Brain microvascular endothelial cell (primary cell): ENCODE measurements around the gene EEF1A1.
"Not testable (repeated sequence)": the region's sequence is repeated elsewhere in the genome, so short reads cannot be mapped to it uniquely, and the experiment has no call there.

Experiments
- DNase-seq: peaks from one replicate; pipeline ENCODE4 v3.0.0-alpha.2; 2020
- H3K27ac ChIP-seq: fragments of 250-450 bp; sonication (Bioruptor Pico); 2 replicates; pipeline ENCODE4 v1.5.1; 2020; ENCODE audit warnings: mild to moderate bottlenecking, moderate library complexity
- H3K27me3 ChIP-seq: fragments of 250-450 bp; sonication (Bioruptor Pico); replicated peaks from 2 replicates; pipeline ENCODE4 v1.5.1; 2020; ENCODE audit warnings: mild to moderate bottlenecking
- H3K36me3 ChIP-seq: fragments of 250-450 bp; sonication (Bioruptor Pico); replicated peaks from 2 replicates; pipeline ENCODE4 v1.5.1; 2020; ENCODE audit warnings: mild to moderate bottlenecking
- H3K4me3 ChIP-seq: 2 replicates; pipeline ENCODE4 v1.5.1; 2011; ENCODE audit warnings: low read depth, mild to moderate bottlenecking, control low read depth, low read length, moderate library complexity
- in situ Hi-C: cut with HindIII; loops from 2 replicates; pipeline ENCODE4 v1.10.0; 2017; ENCODE audit warnings: low sequenced_read_pairs, low pct_ligation_motif_present
- TF ChIP-seq, protein P1 (sequence below): IDR thresholded peaks from 2 replicates; pipeline ENCODE4 v1.5.1; 2011; ENCODE audit warnings: low read depth, mild to moderate bottlenecking, moderate library complexity, low read length, control low read depth, inconsistent platforms; ENCODE audit errors: missing control alignments

Gene EEF1A1

DNA sequence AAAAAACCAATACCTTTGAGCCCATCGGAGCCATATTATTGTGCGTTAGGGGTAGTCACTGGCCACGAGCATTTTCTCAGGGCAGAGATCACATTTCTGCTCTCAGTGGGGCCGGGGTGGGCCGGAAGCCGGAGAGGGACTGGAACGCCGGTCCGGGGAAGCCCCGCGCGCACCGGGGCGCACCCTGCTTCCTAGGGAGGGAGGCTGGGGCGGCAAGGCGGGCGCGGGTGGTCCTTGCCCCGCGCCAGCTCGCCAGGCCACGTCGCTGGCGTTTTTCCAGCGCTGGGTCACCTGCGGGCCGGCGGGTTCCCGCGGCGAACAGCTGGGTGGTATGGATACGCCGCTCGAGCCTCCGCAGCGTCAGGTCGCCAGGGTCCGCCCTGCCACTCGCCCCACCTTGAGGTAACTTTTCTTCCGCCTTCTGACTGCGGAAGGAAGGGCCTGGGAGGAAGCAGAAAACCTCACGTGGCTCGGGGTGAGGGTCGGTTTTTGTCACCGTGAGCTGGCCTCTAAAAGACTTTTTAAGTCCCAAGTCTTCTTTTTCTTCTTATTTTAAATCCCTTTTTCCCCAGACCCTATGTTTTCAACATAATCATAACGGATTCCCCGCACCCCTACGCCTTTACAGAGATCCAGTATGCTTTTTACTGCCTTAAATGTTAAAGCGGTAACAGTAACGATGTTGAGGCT lies 2.7 kb upstream of the EEF1A1 start:
- Histone ChIP-seq H3K27ac (peak overlapping the region; percentile 82), H3K36me3 (peaks cover 22% of the 10 kb centered on the region), H3K4me3 (peak overlapping the region; percentile 63), H3K27me3 (no peaks in the 10 kb centered on the region)
- in situ Hi-C loops = loop anchor here (25.0 kb wide), 1 partner anchor 89 kb away; no protein-coding TSS in a partner anchor
- DNase-seq = no peak
- TF ChIP-seq, protein P1, sequence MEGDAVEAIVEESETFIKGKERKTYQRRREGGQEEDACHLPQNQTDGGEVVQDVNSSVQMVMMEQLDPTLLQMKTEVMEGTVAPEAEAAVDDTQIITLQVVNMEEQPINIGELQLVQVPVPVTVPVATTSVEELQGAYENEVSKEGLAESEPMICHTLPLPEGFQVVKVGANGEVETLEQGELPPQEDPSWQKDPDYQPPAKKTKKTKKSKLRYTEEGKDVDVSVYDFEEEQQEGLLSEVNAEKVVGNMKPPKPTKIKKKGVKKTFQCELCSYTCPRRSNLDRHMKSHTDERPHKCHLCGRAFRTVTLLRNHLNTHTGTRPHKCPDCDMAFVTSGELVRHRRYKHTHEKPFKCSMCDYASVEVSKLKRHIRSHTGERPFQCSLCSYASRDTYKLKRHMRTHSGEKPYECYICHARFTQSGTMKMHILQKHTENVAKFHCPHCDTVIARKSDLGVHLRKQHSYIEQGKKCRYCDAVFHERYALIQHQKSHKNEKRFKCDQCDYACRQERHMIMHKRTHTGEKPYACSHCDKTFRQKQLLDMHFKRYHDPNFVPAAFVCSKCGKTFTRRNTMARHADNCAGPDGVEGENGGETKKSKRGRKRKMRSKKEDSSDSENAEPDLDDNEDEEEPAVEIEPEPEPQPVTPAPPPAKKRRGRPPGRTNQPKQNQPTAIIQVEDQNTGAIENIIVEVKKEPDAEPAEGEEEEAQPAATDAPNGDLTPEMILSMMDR = no peak

DNA sequence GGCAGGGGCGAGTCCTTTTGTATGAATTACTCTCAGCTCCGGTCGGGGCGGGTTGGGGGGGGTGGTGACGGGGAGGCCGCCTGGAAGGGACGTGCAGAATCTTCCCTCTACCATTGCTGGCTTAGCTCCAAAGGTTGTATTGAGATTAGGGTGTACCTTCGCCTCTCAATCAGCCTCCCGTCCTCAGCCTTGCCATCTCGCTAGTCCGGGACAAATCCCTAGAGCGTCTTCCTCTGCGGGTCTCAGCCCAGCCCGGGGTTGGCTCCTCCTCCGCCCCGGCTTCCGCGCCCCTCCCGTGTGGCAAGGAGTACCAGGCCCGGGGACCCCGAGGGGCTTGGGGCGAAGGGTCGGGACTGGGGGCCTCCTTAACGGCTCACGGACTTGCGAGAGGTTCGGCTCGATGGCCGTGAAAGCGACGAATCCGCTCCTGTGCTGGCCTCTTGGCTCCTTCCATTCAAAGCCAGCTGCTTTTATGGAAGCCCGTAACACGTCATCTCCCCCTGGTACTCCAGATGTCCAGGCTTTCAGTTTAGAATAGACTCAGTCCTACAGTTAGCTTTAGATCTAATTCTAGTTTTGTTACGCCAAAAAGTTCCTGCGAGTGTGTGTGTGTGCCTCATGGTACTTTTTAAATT lies 636 bp upstream of the EEF1A1 start:
- H3K27ac ChIP-seq = peak overlapping the region; percentile 99
- H3K27me3 ChIP-seq = no peaks in the 10 kb centered on the region
- peak overlapping the region; percentile 100 for H3K4me3 ChIP-seq
- peak; percentile 78 for DNase-seq
- peaks cover 41% of the 10 kb centered on the region for H3K36me3 ChIP-seq
- in situ Hi-C loops = loop anchor here (25.0 kb wide), 1 partner anchor 91 kb away; no protein-coding TSS in a partner anchor
- TF ChIP-seq, protein P1 = no peak

GRCh38 chr6:73519926-73520687 lies 725 bp downstream of the EEF1A1 start:
- TF ChIP-seq, protein P1 = no peak
- H3K36me3 ChIP-seq = peaks cover 54% of the 10 kb centered on the region
- no peaks in the 10 kb centered on the region for H3K27me3 ChIP-seq
- in situ Hi-C loops = loop anchor here (25.0 kb wide), 1 partner anchor 92 kb away; no protein-coding TSS in a partner anchor
- DNase-seq = peak; percentile 77
- peak overlapping the region; percentile 100 for H3K4me3 ChIP-seq
- peak overlapping the region; percentile 99 for H3K27ac ChIP-seq

DNA sequence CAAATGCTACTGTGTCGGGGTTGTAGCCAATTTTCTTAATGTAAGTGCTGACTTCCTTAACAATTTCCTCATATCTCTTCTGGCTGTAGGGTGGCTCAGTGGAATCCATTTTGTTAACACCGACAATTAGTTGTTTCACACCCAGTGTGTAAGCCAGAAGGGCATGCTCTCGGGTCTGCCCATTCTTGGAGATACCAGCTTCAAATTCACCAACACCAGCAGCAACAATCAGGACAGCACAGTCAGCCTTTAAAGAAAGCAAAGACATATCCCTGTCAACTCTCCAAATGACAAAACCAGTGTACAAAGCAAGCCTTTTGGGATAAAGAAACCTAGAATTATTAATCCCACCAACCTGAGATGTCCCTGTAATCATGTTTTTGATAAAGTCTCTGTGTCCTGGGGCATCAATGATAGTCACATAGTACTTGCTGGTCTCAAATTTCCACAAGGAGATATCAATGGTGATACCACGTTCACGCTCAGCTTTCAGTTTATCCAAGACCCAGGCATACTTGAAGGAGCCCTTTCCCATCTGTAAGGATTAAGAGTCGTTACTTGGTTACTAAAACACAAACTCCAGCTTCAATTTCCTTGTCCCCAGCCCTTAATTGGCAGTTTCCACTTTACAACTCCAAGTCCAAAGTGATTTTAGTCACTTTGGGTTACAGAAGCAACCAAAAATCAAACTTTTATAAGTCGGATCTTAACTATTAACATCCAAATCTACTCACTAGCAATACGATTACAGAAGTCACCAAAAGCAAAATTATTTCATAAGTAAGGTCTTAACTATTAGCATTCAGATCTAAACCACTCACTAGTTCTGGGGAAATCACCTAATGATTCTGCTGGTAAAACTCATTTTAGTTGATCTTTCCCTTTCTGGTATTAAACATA lies 1.6 kb downstream of the EEF1A1 start:
- Histone ChIP-seq H3K27ac (peak overlapping the region; percentile 99), H3K4me3 (peak overlapping the region; percentile 100), H3K36me3 (peaks cover 59% of the 10 kb centered on the region)
- not testable (repeated sequence) for DNase-seq, H3K27me3 ChIP-seq
- in situ Hi-C loops = loop anchor here (25.0 kb wide), 1 partner anchor 93 kb away; no protein-coding TSS in a partner anchor

GRCh38 chr6:73518100-73518981 lies 2.5 kb downstream of the EEF1A1 start:
- in situ Hi-C loops = loop anchor here (25.0 kb wide), 1 partner anchor 94 kb away; no protein-coding TSS in a partner anchor
- DNase-seq = not testable (repeated sequence)
- H3K27ac ChIP-seq = peak overlapping the region; percentile 99

More at GRCh38 chr6:73518100-73518981, 2.5 kb downstream of the EEF1A1 start:
- not testable (repeated sequence) for H3K27me3 ChIP-seq
- Histone ChIP-seq H3K4me3 (peak overlapping the region; percentile 66), H3K36me3 (peaks cover 59% of the 10 kb centered on the region)
